Heart right ventricle (tissue), 16 donors: Measurements from ENCODE around the gene FAM120B. TPM values are rescaled to one million over a fixed set of nuclear protein-coding genes. Genes with fewer than 3 reads are reported as not detected.

Source experiments
- ATAC-seq, 8 donors: fragments of 200-7000 bp; cut with Tn5 transposase; one replicate each; pipeline ENCODE4 v1.9.1; 2020; ENCODE audit warnings: mild to moderate bottlenecking in 8 of 8, moderate library complexity in 8 of 8, moderate number of reproducible peaks in 1 of 8
- DNase-seq, 2 donors: peaks; one replicate each; pipeline ENCODE4 v3.0.0-alpha.2; 2020
- H3K27ac ChIP-seq, 10 donors: fragments of 200-600 bp; sonication (generic) in 2 of 10; one replicate each; pipeline versions ENCODE4 v1.5.0 to v1.8.0; 2020 to 2022; ENCODE audit warnings: mild to moderate bottlenecking in 3 of 10
- H3K27me3 ChIP-seq, 7 donors: fragments of 200-600 bp; one replicate each; pipeline ENCODE4 v1.8.0; 2021 to 2022; ENCODE audit warnings: mild to moderate bottlenecking in 2 of 7
- H3K36me3 ChIP-seq, 9 donors: fragments of 200-600 bp; sonication (generic) in 1 of 9; one replicate each; pipeline versions ENCODE4 v1.5.0 to v1.8.0; 2020 to 2022; ENCODE audit warnings: mild to moderate bottlenecking in 2 of 9
- H3K4me1 ChIP-seq, 9 donors: fragments of 200-600 bp; sonication (generic) in 1 of 9; one replicate each; pipeline versions ENCODE4 v1.5.0 to v1.8.0; 2020 to 2022; ENCODE audit warnings: mild to moderate bottlenecking in 4 of 9
- H3K4me3 ChIP-seq, 10 donors: fragments of 200-600 bp; sonication (generic) in 2 of 10; one replicate each; pipeline versions ENCODE4 v1.5.0 to v1.8.0; 2020 to 2022; ENCODE audit warnings: mild to moderate bottlenecking in 7 of 10, moderate library complexity in 2 of 10
- H3K9me3 ChIP-seq, 11 donors: fragments of 200-600 bp in 10 of 11; sonication (generic) in 2 of 11; one replicate each; pipeline versions ENCODE4 v1.5.0 to v1.8.0; 2013 to 2022; ENCODE audit warnings: mild to moderate bottlenecking in 2 of 11, control low read depth in 1 of 11, moderate library complexity in 1 of 11
- CTCF ChIP-seq, 9 donors: fragments of 200-600 bp; sonication (generic) in 2 of 9; IDR thresholded peaks; one replicate each; pipeline versions ENCODE4 v1.5.0 to v1.8.0; 2021 to 2022; ENCODE audit warnings: antibody characterized with exemption in 9 of 9, mild to moderate bottlenecking in 5 of 9, moderate library complexity in 1 of 9
- WGBS, 2 donors: extraction: QIAGEN DNeasy Blood & Tissue Kit; methylation state at CpG; one replicate each; pipeline ENCODE4 v1.1.7; 2013; ENCODE audit warnings: inconsistent platforms in 1 of 2; 5-methylcytosine and 5-hydroxymethylcytosine counted together
- intact Hi-C, 10 donors: fragments of 100-400 bp; cut with DNase I; formaldehyde crosslinking; loops; one replicate each; pipeline versions ENCODE4 v1.11.1 to v1.14.2; 2022
- polyA plus RNA-seq, 2 donors: library from polyadenylated mRNA; stranded (reverse); fragments of 200-250 nt; gene quantifications; one replicate each; pipeline ENCODE4 v1.2.3, GENCODE V29; 2013
- total RNA-seq, 10 donors: library from RNA; stranded (reverse); fragmentation: NEBNext Ultra II Directional in 3 of 10; extraction: Animal tissue kit (Norgen Biotek cat#: 25700) in 3 of 10; gene quantifications; one replicate each; pipeline versions ENCODE4 v1.2.1 to v1.2.4, GENCODE V29; 2021 to 2023
- donor health status: Arrhythmogenic right ventricular cardiomyopathy.
- donor health status: ischemic (EF 13 %, LVEDD 7.1; RV severe dilation, severe dysfunction).
- donor health status: healthy with polysubstance abuse.
- donor health status: DM: no; HTN: yes; CAD: no.
- donor health status: DM: no; HTN: no; CAD: no.
- donor health status: ischemic (EF 25% LVEDD 6.9; RV normal size, moderate dysfunction).
- donor health status: ischemic (EF 25% LVEDD 5.7; RV mildly dilated, moderate dysfunction).
- donor health status: healthy.
- donor health status: DM: yes; HTN: yes; CAD: no.
- donor health status: Ischemic cardiomyopathy.
- donor health status: ischemic (EF 35%, LVEDD 5.7; RV mildly dilated, moderate dysfunction).
- donor health status: nonischemic (EF 11% LVEDD 7.7; RV severe dilation, severe dysfunction).
- donor health status: DM: yes; HTN: yes; CAD: no.
- donor health status: PGD.
- donor health status: ischemic (EF 29% LVEDD 5.4; RV normal size, mild dysfunction).
- donor health status: nonischemic (EF 23%, LVEDD 6.1; RV moderate dilation, normal function).

Gene FAM120B
- total and polyA plus RNA-seq, 12 donors: 7.7 to 31.0 (median 23.9) TPM

- peak in 1 of 2 donors; percentile 62 for DNase-seq
- Histone ChIP-seq H3K36me3 (no peaks in the 10 kb centered on the region), H3K27me3 (peaks cover 0 to 14% (median 0%) of the 10 kb centered on the region in 7 donors), H3K4me3 (peak overlapping the region in 5 of 10 donors; percentile 2 to 20 (median 10)), H3K4me1 (peaks cover 4 to 18% (median 13%) of the 10 kb centered on the region in 9 donors), H3K27ac (peak overlapping the region in 9 of 10 donors; percentile 12 to 81 (median 73)), H3K9me3 (no peaks in the 10 kb centered on the region)
- ATAC-seq: peak; percentile 33 to 86 (median 80)
- no peak for TF ChIP-seq CTCF (IDR thresholded peaks at IDR 0.05)
- intact Hi-C loops: loop anchor here in 1 of 10 donors (2.0 kb wide), 1 partner anchor 25 kb away; the partner anchor contains the start of gene DLL1
- 56 to 64% methylated on average over 16 to 18 of the region's 18 CpGs for WGBS, 2 donors
Observed at GRCh38 chr6:170266061-170266825, 40.3 kb upstream of the FAM120B start.

- peaks cover 0 to 4% (median 0%) of the 10 kb centered on the region in 7 donors for H3K27me3 ChIP-seq
- DNase-seq: no peak
- H3K36me3 ChIP-seq: no peaks in the 10 kb centered on the region
- no peak for ATAC-seq
- H3K9me3 ChIP-seq: no peaks in the 10 kb centered on the region
- intact Hi-C loops: loop anchor here in 1 of 10 donors (2.0 kb wide), 1 partner anchor 23 kb away; the partner anchor contains the start of gene DLL1
- WGBS, 2 donors: 72 to 92% methylated on average over 14 of the region's 14 CpGs
- H3K4me1 ChIP-seq: peaks cover 4 to 25% (median 14%) of the 10 kb centered on the region in 9 donors
- TF ChIP-seq CTCF (IDR thresholded peaks at IDR 0.05): no peak
- H3K27ac ChIP-seq: no peak overlapping the region
- no peak overlapping the region for H3K4me3 ChIP-seq
Observed at GRCh38 chr6:170267688-170268087, 38.9 kb upstream of the FAM120B start.

GRCh38 chr6:170268216-170269129 is 38.1 kb upstream of the FAM120B start:
- no peak for DNase-seq
- WGBS, 2 donors: 93 to 95% methylated on average over 22 of the region's 22 CpGs
- Histone ChIP-seq H3K4me3 (no peak overlapping the region), H3K27ac (no peak overlapping the region), H3K36me3 (no peaks in the 10 kb centered on the region), H3K9me3 (no peaks in the 10 kb centered on the region), H3K27me3 (no peaks in the 10 kb centered on the region), H3K4me1 (peaks cover 4 to 25% (median 14%) of the 10 kb centered on the region in 9 donors)
- TF ChIP-seq CTCF (IDR thresholded peaks at IDR 0.05): no peak
- intact Hi-C loops: no loop called here
- ATAC-seq: no peak

- 86 to 88% methylated on average over 22 of the region's 22 CpGs for WGBS, 2 donors
Observed at GRCh38 chr6:170269151-170269845, 37.3 kb upstream of the FAM120B start.

More at GRCh38 chr6:170269151-170269845, 37.3 kb upstream of the FAM120B start:
- no peak for ATAC-seq
- intact Hi-C loops: no loop called here
- TF ChIP-seq CTCF (IDR thresholded peaks at IDR 0.05): no peak
- H3K36me3 ChIP-seq: no peaks in the 10 kb centered on the region
- no peaks in the 10 kb centered on the region for H3K9me3 ChIP-seq
- no peak overlapping the region for H3K4me3 ChIP-seq
- DNase-seq: no peak
- no peaks in the 10 kb centered on the region for H3K27me3 ChIP-seq
- H3K4me1 ChIP-seq: peaks cover 4 to 25% (median 15%) of the 10 kb centered on the region in 9 donors
- H3K27ac ChIP-seq: no peak overlapping the region
